T47D (cell line): Measurements from ENCODE around the gene TOR1AIP2.

Experiments
- DNase-seq, 2 experiments: peaks; one replicate each; pipeline versions ENCODE4 v3.0.0 to v3.0.0-alpha.2; 2011 to 2012; ENCODE audit warnings: low read depth in 1 of 2, low spot score in 1 of 2
- JUND ChIP-seq: IDR thresholded peaks from 2 replicates; pipeline ENCODE4 v1.6.1; 2012; ENCODE audit warnings: low read depth
- in situ Hi-C: cut with HindIII; loops from 2 replicates; pipeline ENCODE4 v1.10.0; 2016; ENCODE audit warnings: low sequenced_read_pairs, low pct_unique_long_range_greater_than_20kb

Gene TOR1AIP2

DNA sequence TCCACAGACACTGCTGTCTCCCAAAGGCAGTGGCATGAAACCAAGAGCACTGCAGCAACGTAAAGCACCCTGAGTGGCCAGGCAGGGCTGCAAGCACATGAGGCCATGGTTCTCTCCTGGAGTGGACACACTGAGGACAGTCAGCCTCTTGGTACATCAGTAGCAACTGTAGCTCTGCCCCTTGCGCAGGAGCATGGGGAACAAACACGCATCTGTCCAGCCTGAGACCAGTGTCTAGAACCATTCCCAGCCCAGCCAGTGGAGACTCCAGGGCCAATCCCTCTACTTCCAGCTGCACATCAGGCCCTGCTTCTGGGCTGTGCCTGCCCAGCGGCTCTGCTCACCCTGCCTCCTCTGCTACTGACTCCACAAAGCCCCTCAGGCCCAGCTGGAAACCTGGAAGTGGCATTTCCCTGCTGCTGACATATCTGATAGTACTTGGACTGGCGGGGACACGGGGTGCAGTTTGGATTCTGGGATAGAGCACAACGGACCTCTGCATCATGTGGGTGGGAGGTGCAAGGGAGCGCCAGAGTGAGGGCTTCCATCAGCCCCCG is 49.0 kb downstream of the TOR1AIP2 start:
- DNase-seq, result no peak
- in situ Hi-C loops, result no loop called here
- TF ChIP-seq JUND, result no peak

DNA sequence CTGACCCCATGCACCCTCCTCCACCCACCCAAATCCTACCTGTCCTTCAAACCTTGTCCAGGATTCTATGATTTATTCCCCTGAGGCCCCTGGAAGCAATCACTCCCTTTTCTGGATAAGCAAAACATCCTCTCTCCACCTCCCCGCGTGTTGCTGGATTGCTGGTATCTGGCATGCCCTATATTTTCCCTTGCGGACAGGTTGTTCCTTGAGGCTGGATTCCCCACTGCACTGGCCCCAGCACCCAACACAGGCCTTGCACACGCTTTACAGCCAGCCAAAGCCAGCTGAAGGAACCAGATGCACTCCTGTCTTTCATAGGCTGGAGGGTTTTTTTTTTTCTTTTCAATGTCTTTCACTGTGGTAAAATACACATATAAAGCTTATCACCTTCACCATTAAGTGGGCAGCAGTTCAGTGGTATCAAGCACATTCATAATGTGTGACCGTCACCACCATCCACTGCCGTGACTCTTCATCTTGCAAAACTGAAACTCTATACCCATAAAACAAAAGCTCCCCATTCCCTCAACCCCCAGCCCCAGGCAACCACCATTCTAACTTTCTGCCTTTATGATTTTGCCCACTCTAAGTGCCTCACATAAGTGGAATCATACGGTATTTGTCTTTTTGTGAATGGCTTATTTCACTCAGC is 50.9 kb downstream of the TOR1AIP2 start:
- in situ Hi-C loops, result no loop called here
- no peak for DNase-seq
- TF ChIP-seq JUND, result no peak

DNA sequence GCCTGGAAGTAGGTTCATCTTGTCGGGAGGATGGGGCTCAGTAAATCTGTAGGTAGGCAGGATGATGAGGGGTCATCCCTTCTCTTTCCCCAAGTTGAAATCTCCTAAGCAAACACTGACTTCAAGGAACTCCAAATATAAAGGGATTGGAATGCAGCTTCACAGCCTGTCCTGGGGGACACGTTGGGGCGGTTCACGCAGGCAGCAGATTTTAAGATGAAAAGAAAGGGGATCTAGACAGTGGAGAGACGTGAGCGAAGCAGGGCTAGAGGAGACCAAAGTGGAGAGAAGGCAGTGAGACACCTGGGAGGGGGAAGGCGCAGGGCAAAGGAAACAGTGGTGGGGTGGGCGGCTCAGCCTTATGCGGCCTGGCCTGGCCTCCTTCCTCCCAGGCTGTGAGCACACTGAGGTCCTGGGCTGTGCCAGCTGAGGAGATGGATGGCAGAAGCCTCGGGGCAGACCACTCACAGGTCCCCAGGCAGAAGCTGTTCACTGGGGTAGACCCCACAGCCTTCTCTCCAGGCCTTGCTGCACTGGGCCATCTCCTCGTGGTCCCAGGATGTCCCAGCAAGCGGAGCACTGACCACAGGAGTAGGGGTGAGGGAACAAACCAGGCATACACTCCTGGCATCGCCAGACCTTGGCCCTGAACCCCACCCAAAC is 51.7 kb downstream of the TOR1AIP2 start:
- in situ Hi-C loops, result no loop called here
- DNase-seq, result no peak
- TF ChIP-seq JUND, result no peak

DNA sequence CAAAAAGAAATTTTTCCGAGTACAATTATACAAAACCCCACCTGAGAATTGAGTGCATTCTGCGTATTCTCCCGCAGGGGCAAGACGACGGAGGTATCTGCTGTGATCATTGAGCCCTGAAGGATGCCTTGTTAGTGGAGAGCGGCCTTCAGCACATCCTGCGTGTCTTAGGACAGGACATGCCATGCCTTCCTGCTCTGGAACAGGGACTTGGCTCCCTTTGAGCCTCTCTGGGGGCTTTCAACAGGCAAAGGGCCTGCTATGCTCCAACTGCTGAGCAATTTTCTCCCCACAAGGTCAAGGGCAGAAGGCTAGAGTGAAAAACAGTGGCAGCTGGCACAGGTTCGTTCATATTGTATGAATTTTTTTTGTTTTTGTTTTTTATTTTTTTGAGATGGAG is 52.4 kb downstream of the TOR1AIP2 start:
- no peak for DNase-seq
- in situ Hi-C loops, result no loop called here
- no peak for TF ChIP-seq JUND

DNA sequence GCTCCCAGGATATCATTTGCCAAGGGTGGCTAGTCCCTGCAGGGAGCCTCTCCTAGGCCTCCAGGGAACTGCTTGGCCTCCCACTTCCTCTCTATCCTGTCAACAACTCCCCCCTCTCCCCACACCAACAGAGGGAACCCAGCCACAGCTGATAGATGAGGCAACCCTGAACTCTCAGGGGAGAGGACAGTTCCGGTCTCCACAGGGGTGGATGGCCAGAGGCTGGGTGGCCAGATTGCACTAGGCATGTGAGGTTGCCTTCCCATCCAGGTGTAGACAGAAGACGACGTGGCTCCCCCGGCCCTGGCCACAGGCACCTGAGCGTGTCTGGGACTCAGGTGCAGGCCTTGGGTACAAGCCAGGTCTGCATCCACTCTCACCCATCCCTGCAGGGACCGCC is 53.3 kb downstream of the TOR1AIP2 start:
- in situ Hi-C loops, result no loop called here
- DNase-seq, result no peak
- no peak for TF ChIP-seq JUND

DNA sequence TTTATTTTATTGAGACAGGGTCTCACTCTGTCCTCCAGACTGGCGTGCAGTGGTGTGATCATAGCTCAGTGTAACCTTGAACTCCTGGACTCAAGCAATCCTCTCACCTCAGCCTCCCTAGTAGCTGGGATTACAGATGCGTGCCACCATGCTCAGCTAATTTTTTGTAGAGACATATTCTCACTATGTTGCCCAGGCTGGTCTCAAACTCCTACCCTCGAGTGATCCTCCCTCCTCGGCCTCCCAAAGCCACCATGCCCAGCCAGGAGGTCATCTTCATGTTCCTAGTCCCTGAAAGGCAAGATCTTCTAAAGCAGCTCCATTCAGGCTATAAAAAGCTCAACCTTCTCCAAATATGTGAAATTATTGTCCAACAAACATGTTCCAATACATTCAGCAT is 53.9 kb downstream of the TOR1AIP2 start:
- in situ Hi-C loops, result no loop called here
- no peak for TF ChIP-seq JUND
- no peak for DNase-seq

DNA sequence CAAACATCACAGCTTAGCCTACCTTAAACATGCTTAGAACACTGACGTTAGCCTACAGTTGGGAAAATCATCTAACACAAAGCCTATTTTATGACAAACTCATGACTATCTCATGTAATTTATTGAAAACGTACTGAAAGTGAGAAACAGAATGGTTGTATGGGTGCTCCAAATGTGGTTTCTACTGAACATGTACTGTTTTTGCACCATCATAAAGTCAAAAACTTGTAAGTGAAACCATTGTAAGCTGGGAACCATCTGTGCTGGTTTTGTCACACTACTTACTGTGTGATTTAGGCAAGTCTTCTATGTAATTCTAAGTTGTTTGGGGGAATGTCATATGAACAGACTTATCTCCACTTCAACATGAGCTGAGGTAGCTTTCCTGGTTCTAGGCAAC is 55.5 kb downstream of the TOR1AIP2 start:
- in situ Hi-C loops, result no loop called here
- DNase-seq, result no peak
- TF ChIP-seq JUND, result no peak

DNA sequence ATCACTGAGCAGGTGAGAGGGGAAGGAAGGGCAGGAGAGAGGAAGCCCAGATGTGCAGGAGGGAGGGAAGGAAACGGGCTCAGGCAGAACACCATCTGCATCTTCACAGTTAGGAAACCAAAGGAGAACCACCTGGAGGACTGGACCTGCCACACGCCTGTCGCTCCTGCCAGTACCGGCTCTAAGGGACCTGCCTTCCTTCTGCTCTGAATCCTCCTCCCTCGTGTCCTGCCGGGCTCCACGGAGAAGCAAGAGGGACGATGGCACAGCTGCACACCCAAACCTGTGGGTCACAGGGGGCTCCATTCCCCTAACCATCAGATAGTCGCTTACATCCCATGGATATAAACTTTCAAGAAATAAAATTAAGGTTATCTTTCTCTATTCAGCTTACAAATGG is 56.1 kb downstream of the TOR1AIP2 start:
- no peak for DNase-seq
- no peak for TF ChIP-seq JUND
- in situ Hi-C loops, result no loop called here

DNA sequence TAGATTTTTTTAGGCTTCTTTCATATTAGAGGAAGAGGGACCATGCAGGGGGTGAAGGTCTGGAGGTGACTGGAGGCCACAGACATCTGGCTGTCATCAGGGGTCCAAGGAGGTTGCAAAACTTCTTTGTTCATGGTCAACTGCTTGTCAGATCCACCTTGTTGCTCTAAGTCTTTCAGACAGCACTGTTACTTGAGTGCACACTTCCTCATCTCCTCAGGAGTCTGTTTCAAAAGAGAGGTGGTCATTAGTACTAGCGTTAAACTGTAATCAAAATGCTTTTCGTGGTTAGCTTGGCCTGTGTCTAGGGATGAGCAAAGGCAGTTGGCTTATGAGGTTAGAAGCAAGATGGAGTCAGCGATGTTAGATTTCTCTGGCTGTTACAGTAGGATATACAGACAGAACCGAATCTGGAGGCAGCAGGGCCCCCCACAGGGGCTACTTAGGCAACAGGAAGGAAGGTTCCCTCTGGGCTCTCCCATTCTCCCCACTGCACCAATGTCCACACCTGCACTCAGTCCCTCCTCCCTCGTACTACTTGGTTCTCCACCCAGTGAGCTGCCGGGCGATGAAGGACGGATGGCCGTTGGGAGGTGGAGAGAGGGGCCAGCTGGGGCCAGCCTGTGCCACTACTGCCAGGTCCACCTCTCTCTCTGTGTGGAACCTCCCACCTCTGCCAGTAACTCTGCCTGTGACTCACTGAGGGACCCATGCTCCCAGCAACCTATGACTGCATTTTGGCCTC is 57.2 kb downstream of the TOR1AIP2 start:
- no peak for TF ChIP-seq JUND
- no peak for DNase-seq
- in situ Hi-C loops, result no loop called here

DNA sequence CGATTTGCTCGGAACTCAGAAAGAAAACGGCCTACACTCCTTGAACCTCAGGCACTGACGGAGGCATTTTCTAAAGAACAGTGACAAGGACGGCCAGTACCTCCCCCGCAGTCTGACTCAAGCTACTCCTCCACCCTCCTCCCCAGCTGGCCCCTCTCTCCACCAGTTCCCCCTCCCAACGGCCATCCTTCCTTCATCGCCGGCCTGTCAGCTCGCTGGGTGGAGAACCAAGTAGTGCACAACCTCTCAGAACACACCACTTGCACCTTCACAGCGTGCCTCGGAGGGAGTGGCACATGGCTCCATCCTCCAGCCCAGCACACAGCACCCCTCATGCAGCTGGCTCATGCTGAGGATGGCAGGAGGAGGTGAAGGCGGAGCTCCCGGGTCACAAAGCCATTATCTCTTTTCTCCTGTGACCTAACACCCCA is 58.8 kb downstream of the TOR1AIP2 start:
- TF ChIP-seq JUND, result no peak
- no peak for DNase-seq
- in situ Hi-C loops, result no loop called here

DNA sequence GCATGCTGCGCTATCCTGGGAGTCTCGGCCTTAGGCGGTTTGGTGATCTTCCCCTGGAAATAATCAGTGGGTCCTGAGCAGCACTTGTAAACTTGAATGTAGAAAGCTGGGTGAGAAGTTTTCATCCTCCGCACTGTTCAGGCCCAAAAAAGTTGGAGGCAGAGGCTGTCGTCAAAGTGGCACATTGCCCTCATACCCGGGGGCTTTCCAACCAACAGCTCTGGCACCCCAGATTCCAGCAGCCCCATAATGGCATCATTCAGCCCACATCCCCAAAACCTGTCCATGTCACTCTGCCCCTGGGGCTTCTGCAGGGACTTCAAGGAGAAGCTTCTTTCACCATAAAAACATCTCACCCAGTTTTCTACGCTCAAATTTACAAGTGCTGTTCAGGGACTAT is 59.3 kb downstream of the TOR1AIP2 start:
- no peak for DNase-seq
- in situ Hi-C loops, result no loop called here
- no peak for TF ChIP-seq JUND

DNA sequence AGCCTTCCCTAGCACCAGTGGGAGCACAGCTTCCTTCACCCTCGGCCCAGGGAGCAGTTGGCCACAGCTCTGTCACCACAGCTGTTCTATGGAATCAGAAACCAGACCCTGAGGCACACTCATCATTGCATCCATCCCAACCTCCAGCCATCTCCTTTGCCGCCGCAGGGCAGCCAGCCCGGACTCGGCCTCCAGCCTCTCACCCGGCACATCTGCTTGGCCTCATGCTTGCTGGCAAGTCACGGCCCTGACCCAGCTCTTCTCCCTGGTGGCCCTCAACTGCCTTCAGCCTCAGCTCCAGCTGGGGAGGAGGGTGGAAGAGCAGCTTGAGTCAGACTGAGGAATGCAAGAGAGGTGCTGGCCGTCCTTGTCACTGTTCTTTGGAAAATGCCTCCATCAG is 59.8 kb downstream of the TOR1AIP2 start:
- in situ Hi-C loops, result no loop called here
- TF ChIP-seq JUND, result no peak
- no peak for DNase-seq

DNA sequence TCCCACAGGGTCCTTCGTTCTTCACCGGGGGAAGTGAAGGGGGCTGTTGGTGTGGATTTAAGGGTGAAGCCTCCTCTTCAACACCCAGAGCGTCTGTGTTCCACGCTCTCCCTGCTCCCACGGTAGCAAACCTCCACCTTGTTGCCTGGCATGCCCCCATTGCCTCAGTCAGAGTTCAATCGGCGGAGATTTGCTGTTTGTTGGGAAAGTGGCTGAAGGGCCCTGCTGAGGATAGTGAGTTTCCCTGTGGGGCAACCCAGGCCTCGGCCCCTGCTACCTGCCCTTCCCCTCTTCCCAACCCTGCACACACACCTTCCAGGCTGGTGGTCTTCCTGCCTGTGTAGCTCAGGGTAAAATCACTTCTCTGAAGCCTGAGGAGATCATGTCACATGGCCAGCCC is 60.5 kb downstream of the TOR1AIP2 start:
- in situ Hi-C loops, result no loop called here
- TF ChIP-seq JUND, result no peak
- DNase-seq, result no peak
